ENCODE data around the gene PIAS1. TPM values are rescaled to one million over a fixed set of nuclear protein-coding genes. Genes with fewer than 3 reads are reported as not detected.
A peak's percentile ranks its signal among the peaks of the same experiment; 100 is the strongest.

The PIAS1 gene
- total RNA-seq, 2 donors from 2014 or later = 33.9 to 35.5 TPM

- no peak for DNase-seq
- intact Hi-C loops (cut with DNase I, micrococcal nuclease) = no loop called here
- ATAC-seq = no peak
These were observed 22.7 kb upstream of the PIAS1 start for GRCh38 chr15:68031404-68031803.

- ATAC-seq = peak; percentile 27
- DNase-seq = no peak
- intact Hi-C loops (cut with DNase I, micrococcal nuclease) = no loop called here
These were observed 21.4 kb upstream of the PIAS1 start for GRCh38 chr15:68032672-68033071.

- intact Hi-C loops (cut with DNase I, micrococcal nuclease) = no loop called here
- ATAC-seq = no peak
- DNase-seq = no peak
These were observed 20.0 kb upstream of the PIAS1 start for GRCh38 chr15:68034081-68034480.

- intact Hi-C loops (cut with DNase I, micrococcal nuclease) = no loop called here
- ATAC-seq = no peak
- no peak for DNase-seq
These were observed 19.3 kb upstream of the PIAS1 start for GRCh38 chr15:68034719-68035293.

GRCh38 chr15:68038246-68038645, 15.9 kb upstream of the PIAS1 start:
- no peak for ATAC-seq

GRCh38 chr15:68040144-68040543, 14.0 kb upstream of the PIAS1 start:
- no peak for ATAC-seq
- intact Hi-C loops (cut with DNase I, micrococcal nuclease) = no loop called here
- DNase-seq = no peak

More at GRCh38 chr15:68038246-68038645, 15.9 kb upstream of the PIAS1 start:
- intact Hi-C loops (cut with DNase I, micrococcal nuclease) = no loop called here
- DNase-seq = no peak

GRCh38 chr15:68042156-68042854, 11.8 kb upstream of the PIAS1 start:
- ATAC-seq (peak; percentile 74), DNase-seq (no peak)
- intact Hi-C loops (cut with DNase I, micrococcal nuclease) = no loop called here

- ATAC-seq (no peak), DNase-seq (no peak)
- intact Hi-C loops (cut with DNase I, micrococcal nuclease) = no loop called here
These were observed 11.3 kb upstream of the PIAS1 start for GRCh38 chr15:68042855-68043222.

GRCh38 chr15:68045289-68046265, 8.5 kb upstream of the PIAS1 start:
- no peak for ATAC-seq
- intact Hi-C loops (cut with DNase I, micrococcal nuclease) = no loop called here

GRCh38 chr15:68047826-68048225, 6.3 kb upstream of the PIAS1 start:
- no peak for ATAC-seq
- intact Hi-C loops (cut with DNase I, micrococcal nuclease) = no loop called here
- DNase-seq = no peak

More at GRCh38 chr15:68045289-68046265, 8.5 kb upstream of the PIAS1 start:
- DNase-seq = no peak

- ATAC-seq = no peak
- DNase-seq = no peak
- intact Hi-C loops (cut with DNase I, micrococcal nuclease) = loop anchor here in 1 of 2 donors (10.0 kb wide), 1 partner anchor 186 kb away; no protein-coding TSS in a partner anchor
These were observed 3.0 kb upstream of the PIAS1 start for GRCh38 chr15:68051109-68051508.

GRCh38 chr15:68051907-68052306, 2.2 kb upstream of the PIAS1 start:
- intact Hi-C loops (cut with DNase I, micrococcal nuclease) = loop anchor here in 1 of 2 donors (10.0 kb wide), 1 partner anchor 187 kb away; no protein-coding TSS in a partner anchor
- ATAC-seq (no peak), DNase-seq (no peak)

- DNase-seq = no peak
- ATAC-seq = no peak
- intact Hi-C loops (cut with DNase I, micrococcal nuclease) = loop anchor here in 1 of 2 donors (10.0 kb wide), 1 partner anchor 188 kb away; no protein-coding TSS in a partner anchor
These were observed 1.7 kb upstream of the PIAS1 start for GRCh38 chr15:68052431-68052830.

- ATAC-seq (no peak), DNase-seq (no peak)
- intact Hi-C loops (cut with DNase I, micrococcal nuclease) = loop anchor here in 1 of 2 donors (10.0 kb wide), 1 partner anchor 188 kb away; no protein-coding TSS in a partner anchor
These were observed 1.1 kb upstream of the PIAS1 start for GRCh38 chr15:68053001-68053400.

GRCh38 chr15:68054628-68055223, 611 bp downstream of the PIAS1 start:
- ATAC-seq = peak; percentile 65
- peak; percentile 64 to 70 for DNase-seq
- intact Hi-C loops (cut with DNase I, micrococcal nuclease) = loop anchor here in 1 of 2 donors (10.0 kb wide), 1 partner anchor 190 kb away; no protein-coding TSS in a partner anchor

- intact Hi-C loops (cut with DNase I, micrococcal nuclease) = loop anchor here in 1 of 2 donors (10.0 kb wide), 1 partner anchor 190 kb away; no protein-coding TSS in a partner anchor
- peak; percentile 19 for ATAC-seq
- DNase-seq = peak; percentile 29 to 41
These were observed 1.1 kb downstream of the PIAS1 start for GRCh38 chr15:68055224-68055705.

- ATAC-seq (no peak), DNase-seq (no peak)
- intact Hi-C loops (cut with DNase I, micrococcal nuclease) = loop anchor here in 1 of 2 donors (10.0 kb wide), 1 partner anchor 191 kb away; no protein-coding TSS in a partner anchor
These were observed 2.2 kb downstream of the PIAS1 start for GRCh38 chr15:68056097-68056865.

- no peak for ATAC-seq
- intact Hi-C loops (cut with DNase I, micrococcal nuclease) = loop anchor here in 1 of 2 donors (10.0 kb wide), 1 partner anchor 192 kb away; no protein-coding TSS in a partner anchor
- no peak for DNase-seq
These were observed 2.9 kb downstream of the PIAS1 start for GRCh38 chr15:68057034-68057433.
